DMS153 treated with DMSO at 0.1 percent for 48 hours (cell line): ENCODE measurements around the gene CDC14A.
A peak's percentile ranks its signal among the peaks of the same experiment; 100 is the strongest.
"Not testable (repeated sequence)": the region's sequence is repeated elsewhere in the genome, so short reads cannot be mapped to it uniquely, and the experiment has no call there.

ENCODE experiments used
- DNase-seq: peaks from one replicate; lab custom pipeline; 2025; ENCODE audit not compliant: unreplicated experiment; lab: John Stamatoyannopoulos, UW

The CDC14A gene

DNA sequence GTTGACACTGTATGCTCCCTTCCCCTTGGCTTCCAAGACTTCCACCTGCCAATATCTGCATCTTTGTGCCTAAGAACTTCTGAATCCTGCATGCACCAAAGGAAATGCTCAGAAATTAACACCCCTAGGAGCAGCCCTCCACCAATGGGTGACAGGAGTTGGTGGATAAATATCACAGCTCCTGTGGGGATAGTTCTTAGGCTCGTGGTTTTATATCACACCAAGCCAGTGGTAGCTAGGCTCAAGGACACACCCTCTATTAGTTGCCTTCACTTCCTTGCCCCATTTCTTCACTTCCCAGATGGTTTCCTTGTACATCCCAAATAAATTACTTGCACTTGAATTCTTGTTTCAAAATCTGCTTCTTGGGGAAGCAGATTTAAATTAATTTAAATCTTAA is 16.9 kb upstream of the CDC14A start:
- DNase-seq = no peak

- DNase-seq = not testable (repeated sequence)
Observed at GRCh38 chr1:100337878-100338277, 14.4 kb upstream of the CDC14A start.

GRCh38 chr1:100339735-100340134 is 12.6 kb upstream of the CDC14A start:
- not testable (repeated sequence) for DNase-seq

DNA sequence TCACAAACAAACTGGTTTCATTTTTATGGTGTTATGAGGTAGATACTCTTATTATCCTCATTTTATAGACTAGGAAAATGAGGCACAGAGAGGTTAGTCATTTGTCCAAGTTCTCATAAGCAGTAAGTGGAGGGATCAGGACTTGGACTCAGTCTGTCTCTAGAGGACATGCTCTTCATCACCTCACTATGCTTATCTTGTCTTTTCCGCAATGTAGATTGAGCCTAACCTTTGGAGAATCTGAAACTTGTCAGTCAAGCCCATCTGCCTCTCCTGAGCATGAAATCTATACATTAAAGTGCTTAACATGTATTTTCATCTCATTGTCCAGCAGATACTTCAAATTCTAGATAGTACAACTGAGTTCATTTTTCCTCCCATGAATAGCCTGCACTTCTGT is 11.8 kb upstream of the CDC14A start:
- no peak for DNase-seq

DNA sequence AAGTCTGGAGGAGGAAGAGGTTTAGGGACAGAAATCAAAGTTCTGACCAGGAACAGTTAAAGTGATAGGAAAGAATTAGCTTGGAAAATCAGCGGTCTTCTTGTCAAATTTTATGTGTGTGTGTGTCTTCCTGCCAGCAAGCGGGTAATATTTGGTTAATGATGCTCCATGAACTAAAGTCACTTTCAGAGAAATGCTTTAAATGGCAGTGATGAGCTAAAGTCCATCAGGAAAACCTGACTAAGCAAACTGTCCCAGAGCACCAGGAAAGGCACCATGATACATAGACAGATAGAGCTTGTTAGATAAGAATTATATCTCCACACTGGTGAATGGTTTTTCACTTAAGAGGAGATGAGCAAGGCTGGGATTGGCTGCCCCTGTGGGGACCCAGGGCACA is 10.0 kb upstream of the CDC14A start:
- no peak for DNase-seq

DNA sequence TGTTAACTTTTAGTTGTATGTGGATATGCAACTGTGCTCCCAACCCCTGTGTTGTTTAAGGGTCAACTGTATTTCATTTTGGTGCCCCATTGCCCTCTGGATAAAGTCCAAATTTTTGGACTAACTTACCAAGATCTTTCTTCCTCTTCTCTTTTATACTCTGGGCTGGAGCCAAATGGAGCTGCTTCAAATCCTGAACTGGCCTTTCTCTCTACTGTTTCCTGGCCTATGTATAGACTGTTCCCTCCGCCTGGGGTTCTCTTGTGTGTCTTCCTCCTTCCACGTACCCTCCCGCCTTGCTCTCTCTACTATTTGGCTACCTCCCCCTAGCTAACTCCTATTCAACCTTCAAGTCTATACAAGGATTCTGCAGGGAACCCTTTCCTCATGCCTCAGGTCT is 8.4 kb upstream of the CDC14A start:
- DNase-seq = no peak

GRCh38 chr1:100344774-100345173 is 7.5 kb upstream of the CDC14A start:
- no peak for DNase-seq

- no peak for DNase-seq
Observed at GRCh38 chr1:100346387-100346786, 5.9 kb upstream of the CDC14A start.

DNA sequence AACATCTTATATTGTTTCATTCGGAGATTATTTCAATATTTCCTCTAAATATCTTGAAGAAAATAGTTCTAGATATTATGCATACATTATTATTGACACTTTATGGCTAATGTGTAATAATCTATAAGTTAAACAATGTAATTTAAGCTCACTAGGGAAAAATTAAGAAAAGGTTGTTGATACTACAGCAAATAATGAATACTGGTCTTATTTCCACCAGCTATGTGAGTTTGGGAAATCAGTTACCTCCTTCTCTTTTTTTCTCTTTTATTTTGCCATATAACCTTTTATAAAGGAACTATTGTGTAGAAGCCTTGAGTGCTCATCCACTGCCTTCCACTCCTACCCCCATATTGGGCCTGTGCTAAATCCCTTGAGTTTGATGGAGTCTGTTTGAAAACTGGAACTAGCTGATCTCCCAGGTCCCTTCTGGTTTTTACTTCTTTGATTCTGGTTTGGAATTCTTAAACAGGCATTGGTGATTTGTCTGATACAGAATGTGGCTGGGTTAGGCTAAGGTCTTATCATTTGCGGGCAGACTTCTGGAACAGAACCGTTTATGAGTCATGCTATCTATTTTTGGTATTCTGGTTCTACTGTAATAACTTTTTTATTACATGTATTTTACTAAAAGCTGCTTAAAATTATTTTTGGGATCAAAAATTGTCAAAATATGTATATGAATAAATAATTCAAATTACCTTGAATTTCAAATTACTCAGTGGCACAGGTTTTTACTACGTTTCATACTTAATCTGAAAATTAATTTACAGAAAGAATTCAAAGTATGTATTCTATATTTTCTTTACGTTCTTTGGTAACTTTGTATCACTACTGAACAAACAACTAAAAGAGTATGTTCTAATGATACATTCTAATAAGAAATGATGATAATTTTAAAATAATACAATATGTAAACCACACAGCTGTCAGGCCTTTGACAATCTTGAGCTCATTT is 5.0 kb upstream of the CDC14A start:
- no peak for DNase-seq

DNA sequence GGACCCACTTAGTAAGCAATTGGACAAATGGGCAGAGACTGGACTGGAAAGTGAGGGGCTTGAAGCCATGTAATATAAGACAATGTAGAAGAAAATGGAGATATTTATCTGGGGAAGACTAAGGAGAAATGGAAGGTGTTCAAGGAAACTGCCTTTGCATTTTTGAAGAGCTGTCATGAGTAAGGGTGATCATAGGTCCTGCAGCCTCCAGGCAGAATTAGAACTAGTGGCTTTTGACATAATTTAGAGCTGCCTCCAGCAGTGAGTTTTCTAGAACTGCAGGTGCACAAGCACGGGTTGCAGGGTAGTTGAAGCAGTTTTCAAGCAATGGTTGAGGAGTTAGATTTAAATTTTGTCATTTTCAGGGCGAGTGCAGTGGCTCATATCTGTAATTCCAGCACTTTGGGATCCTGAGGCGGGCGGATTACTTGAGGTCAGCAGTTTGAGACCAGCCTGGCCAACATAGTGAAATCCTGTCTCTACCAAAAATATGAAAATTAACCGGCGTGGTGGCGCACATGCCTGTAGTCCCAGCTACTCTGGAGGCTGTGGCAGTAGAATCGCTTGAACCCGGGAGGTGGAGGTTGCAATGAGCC is 3.7 kb upstream of the CDC14A start:
- no peak for DNase-seq

DNA sequence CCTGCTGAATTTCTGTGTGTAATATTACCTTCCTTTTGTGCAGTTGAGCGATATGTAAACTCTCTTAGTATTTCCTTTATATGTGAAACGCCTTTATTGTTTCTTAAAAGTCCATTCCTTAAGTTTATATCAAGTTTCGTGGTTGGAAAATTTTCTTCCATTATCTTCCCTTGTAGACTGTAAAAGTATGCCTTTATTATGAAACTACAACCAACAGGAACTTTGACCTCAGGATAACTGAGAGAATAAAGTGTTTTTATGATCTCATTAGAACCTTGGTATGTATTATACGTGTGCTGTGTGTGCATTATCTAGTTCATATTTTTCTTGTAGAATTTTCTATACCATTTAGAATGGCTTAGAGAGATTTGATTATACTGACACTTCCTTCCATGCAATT is 3.1 kb upstream of the CDC14A start:
- no peak for DNase-seq

DNA sequence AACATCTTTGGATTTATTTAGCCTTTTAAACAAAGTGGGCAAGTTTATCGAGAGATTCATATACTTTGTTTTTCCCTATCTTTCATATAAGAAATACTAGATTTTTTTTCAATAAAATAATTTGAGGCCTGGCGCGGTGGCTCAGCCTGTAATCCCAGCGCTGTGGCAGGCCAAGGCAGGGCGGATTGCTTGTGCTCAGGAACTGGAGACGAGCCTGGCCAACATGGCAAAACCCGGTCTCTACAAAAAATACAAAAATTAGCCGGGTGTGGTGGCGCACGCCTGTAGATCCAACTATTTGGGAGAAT is 1.6 kb upstream of the CDC14A start:
- DNase-seq = no peak

DNA sequence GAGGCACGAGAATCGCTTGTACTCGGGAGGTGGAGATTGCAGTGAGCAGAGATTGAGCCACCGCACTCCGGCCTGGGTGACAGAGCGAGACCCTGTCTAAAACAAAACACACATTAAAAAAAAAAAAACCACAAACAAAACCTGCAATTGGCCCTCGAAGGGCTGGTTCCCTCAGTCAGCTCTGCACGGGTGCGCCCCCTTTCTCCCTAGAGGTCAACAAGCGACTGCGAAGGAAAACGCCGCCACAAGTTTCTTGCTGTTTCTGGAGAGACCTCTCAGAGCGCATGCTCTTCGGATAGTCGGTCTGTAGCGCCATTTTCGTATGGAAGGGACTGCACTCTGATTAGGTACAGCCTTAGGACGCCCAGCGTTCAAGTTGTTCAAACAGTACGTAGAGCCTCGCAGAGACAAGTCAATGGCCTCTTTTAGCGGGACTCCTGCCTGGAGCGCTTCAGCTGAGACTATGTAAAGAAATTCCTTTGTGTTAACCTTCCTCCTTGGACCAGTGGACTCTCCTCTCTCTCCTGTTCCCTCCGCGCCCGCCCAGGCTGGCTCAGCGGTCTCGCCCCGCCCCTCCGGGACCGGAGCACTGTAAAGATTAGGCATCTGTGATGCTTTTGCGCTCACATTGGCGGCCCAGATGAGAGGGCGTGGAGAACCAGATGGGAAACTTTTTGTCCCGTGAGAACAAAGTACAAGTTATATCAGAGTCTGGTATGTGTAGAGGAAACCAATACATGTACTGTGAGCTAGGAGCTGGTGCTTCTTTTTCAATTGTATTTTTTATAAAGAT is 1.0 kb upstream of the CDC14A start:
- peak; percentile 53 for DNase-seq

DNA sequence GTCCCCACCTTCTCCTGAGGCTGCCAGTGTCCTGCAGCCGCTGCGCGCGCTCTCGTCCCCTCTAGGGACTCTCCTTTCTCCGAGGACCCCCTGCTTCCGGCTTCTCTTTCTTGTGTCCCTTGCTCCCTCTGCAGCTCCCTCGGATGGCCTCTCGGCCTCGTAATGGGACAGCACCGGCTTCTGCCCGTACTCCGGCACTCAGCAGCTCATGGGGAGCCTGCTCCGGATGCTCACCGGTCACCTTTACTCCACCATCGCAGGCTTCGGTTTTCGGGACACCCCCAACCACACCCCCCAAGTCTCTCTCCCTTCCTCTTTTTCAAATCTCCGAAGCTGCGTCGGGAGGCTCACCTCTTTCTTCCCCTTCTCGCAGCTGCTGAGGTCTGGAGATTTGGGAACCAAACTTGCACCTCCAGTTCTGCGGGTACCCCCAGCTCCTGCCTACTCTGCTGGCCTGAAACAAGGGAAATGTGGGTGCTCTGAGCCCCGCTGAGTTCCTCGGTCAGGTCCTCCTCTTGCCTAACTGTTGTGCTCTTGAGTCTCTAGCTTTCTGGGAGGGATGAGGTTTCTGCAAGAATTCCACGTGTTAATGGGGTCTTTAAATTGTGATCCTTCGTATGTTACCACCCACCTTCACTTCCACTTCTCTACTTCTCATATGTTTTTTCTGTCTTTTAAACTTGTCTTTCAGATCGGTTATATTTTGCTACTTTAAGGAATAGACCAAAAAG is 930 bp downstream of the CDC14A start:
- no peak for DNase-seq

DNA sequence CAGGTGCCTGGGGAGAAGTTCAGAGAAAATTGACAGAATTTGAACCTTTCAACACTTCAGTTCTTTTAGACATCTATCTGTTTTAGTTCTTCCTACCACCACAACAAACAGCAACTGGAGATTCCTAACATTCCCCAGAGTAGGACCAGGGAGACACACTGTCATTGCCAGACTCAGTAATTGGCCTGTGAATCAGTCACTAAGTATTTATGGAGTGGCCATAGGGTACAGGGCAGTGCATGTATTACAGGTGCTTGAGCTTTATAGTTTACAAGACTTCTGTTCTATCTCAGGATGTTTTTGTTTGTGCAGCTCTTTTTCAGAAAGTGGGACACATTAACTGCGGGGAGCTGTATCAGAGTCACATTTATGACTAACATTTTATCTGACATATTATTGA is 1.7 kb downstream of the CDC14A start:
- DNase-seq = no peak

DNA sequence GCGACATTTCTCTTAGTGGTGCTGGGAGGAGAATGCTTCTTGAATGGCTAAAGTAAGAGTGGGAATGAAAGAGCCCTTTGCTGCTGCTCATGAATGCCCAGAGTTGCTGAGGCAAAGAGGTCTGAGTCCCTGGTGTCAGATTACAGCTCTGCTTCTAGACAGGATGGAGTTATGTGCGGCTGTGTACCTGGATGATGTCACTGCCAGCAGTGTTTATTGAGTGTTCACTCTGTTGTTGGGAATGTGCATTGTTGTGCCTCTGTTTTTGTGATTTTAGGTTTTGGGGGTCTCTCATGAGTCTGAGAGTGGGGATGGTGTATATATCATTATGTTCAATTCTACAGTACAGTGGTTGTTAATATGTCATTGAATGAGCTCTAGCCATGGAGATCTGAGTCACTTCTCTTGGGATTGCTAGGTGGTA is 2.7 kb downstream of the CDC14A start:
- DNase-seq = peak; percentile 79

- DNase-seq = no peak
Observed at GRCh38 chr1:100358210-100358609, 5.9 kb downstream of the CDC14A start.

DNA sequence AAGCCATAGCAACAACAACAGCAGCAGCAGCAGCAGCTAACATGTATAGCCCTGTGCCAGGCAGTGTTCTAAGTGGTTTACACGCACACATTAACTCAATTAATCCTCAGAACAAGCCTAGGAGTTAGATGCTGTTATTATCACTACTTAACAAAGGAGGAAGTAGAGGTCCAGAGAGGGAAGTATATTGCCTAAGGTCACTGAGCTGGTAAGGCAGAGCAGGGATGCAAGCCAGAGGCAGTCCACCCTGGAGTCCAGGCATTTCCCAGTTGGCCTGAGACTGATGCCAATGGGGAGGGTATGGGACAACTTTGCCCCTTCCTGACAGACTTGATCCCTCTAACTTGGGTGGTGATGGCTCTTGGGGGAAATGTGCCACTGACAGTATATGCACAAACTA is 6.8 kb downstream of the CDC14A start:
- no peak for DNase-seq

DNA sequence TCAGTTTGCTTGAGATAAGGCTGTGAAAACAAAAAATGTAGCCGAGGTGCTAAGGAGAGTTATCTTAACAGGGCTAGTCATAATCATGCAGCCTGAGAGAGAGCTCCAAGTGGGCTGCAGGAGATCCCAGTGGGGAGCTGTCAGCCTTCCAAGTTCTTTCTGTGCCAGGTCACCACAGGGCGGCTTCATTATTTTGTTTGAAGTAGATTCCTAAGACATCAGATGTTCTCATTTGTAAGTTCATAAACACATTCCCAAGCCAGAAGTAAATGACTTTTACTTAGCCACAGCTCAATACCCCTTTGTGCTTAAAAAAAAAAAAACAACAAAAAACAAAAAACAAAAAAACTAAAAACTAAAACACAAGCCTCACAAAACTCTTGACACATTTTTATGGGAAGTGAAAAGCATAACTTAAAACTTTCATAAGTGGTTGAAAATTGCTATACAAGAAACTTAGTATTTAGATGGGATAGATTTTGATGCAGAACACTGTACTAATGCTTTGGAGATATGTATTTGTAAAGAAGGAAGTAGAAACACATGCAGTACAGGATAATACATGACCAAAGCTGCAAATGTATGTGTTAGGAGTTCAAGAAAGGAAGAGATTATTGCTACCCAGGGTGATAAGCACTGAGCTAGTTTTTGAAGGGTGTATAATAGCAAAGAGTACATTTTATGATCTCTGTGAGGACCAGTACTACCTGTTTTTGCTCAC is 8.6 kb downstream of the CDC14A start:
- DNase-seq = no peak

- DNase-seq = no peak
Observed at GRCh38 chr1:100361511-100362089, 9.3 kb downstream of the CDC14A start.
